ENCODE measurements around the gene GJB3.

- TF ChIP-seq, protein P1, sequence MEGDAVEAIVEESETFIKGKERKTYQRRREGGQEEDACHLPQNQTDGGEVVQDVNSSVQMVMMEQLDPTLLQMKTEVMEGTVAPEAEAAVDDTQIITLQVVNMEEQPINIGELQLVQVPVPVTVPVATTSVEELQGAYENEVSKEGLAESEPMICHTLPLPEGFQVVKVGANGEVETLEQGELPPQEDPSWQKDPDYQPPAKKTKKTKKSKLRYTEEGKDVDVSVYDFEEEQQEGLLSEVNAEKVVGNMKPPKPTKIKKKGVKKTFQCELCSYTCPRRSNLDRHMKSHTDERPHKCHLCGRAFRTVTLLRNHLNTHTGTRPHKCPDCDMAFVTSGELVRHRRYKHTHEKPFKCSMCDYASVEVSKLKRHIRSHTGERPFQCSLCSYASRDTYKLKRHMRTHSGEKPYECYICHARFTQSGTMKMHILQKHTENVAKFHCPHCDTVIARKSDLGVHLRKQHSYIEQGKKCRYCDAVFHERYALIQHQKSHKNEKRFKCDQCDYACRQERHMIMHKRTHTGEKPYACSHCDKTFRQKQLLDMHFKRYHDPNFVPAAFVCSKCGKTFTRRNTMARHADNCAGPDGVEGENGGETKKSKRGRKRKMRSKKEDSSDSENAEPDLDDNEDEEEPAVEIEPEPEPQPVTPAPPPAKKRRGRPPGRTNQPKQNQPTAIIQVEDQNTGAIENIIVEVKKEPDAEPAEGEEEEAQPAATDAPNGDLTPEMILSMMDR (IDR thresholded peaks at IDR 0.05 in 2 of 3, conservative IDR thresholded peaks at IDR 0.05 in 1 of 3; ENCODE audit: control insufficient read depth in 2 of 3, extremely low read depth in 1 of 3, insufficient read depth in 1 of 3, low read depth in 3 of 3, low read length in 3 of 3): no peak
- no peak for TF ChIP-seq EP300 (IDR thresholded peaks at IDR 0.05; ENCODE audit: borderline replicate concordance in 1 of 2, control insufficient read depth in 1 of 2, low read depth in 2 of 2, low read length in 2 of 2)
- no peak for TF ChIP-seq POLR2A (IDR thresholded peaks at IDR 0.05; ENCODE audit: low read depth, low read length)
Measured at GRCh38 chr1:34758751-34759150, 22.3 kb upstream of the GJB3 start.
